Stimulated activated CD8-positive, alpha-beta memory T cell treated with anti-CD3 and anti-CD28 coated beads, Interleukin-7, amount 100 ng/mL, for 4 hours (primary cell): ENCODE results near the gene PTPRN2.

Source experiments
- DNase-seq, 2 donors: peaks; one replicate each; pipeline ENCODE4 v3.0.0-alpha.2; 2020; ENCODE audit warnings: low read depth in 2 of 2

PTPRN2 gene

GRCh38 chr7:157775560-157776332 lies 811.9 kb downstream of the PTPRN2 start:
- DNase-seq, result no peak

- DNase-seq, result no peak
Observed at GRCh38 chr7:157775021-157775559, 812.5 kb downstream of the PTPRN2 start.

GRCh38 chr7:157774495-157774894 lies 813.1 kb downstream of the PTPRN2 start:
- DNase-seq, result no peak

- no peak for DNase-seq
Observed at GRCh38 chr7:157773361-157773760, 814.3 kb downstream of the PTPRN2 start.

- no peak for DNase-seq
Observed at GRCh38 chr7:157772486-157773130, 815.0 kb downstream of the PTPRN2 start.

GRCh38 chr7:157771689-157772088 lies 815.9 kb downstream of the PTPRN2 start:
- no peak for DNase-seq

- no peak for DNase-seq
Observed at GRCh38 chr7:157770716-157771320, 816.8 kb downstream of the PTPRN2 start.

- DNase-seq, result no peak
Observed at GRCh38 chr7:157769526-157770215, 818.0 kb downstream of the PTPRN2 start.

- DNase-seq, result no peak
Observed at GRCh38 chr7:157769086-157769485, 818.5 kb downstream of the PTPRN2 start.

- DNase-seq, result no peak
Observed at GRCh38 chr7:157768198-157768597, 819.4 kb downstream of the PTPRN2 start.

- no peak for DNase-seq
Observed at GRCh38 chr7:157767506-157768197, 820.0 kb downstream of the PTPRN2 start.

- DNase-seq, result no peak
Observed at GRCh38 chr7:157766098-157766497, 821.5 kb downstream of the PTPRN2 start.

GRCh38 chr7:157764946-157765537 lies 822.6 kb downstream of the PTPRN2 start:
- DNase-seq, result no peak

- no peak for DNase-seq
Observed at GRCh38 chr7:157764193-157764592, 823.4 kb downstream of the PTPRN2 start.

GRCh38 chr7:157763279-157764000 lies 824.2 kb downstream of the PTPRN2 start:
- no peak for DNase-seq

GRCh38 chr7:157762824-157763223 lies 824.8 kb downstream of the PTPRN2 start:
- no peak for DNase-seq

GRCh38 chr7:157760004-157760730 lies 827.5 kb downstream of the PTPRN2 start:
- no peak for DNase-seq

- DNase-seq, result no peak
Observed at GRCh38 chr7:157759246-157759805, 828.3 kb downstream of the PTPRN2 start.

GRCh38 chr7:157758468-157759245 lies 829.0 kb downstream of the PTPRN2 start:
- no peak for DNase-seq
